GM19035 (cell line): Measurements from ENCODE around the gene CHFR.
"Not testable (repeated sequence)": the region's sequence is repeated elsewhere in the genome, so short reads cannot be mapped to it uniquely, and the experiment has no call there.

ENCODE experiments used
- ATAC-seq: cut with Tn5 transposase; IDR thresholded peaks from one replicate; pipeline ENCODE4 v1.9.1; 2021; ENCODE audit not compliant: unreplicated experiment

Gene CHFR

GRCh38 chr12:132813443-132813842 is 74.0 kb downstream of the CHFR start:
- ATAC-seq = no peak

DNA sequence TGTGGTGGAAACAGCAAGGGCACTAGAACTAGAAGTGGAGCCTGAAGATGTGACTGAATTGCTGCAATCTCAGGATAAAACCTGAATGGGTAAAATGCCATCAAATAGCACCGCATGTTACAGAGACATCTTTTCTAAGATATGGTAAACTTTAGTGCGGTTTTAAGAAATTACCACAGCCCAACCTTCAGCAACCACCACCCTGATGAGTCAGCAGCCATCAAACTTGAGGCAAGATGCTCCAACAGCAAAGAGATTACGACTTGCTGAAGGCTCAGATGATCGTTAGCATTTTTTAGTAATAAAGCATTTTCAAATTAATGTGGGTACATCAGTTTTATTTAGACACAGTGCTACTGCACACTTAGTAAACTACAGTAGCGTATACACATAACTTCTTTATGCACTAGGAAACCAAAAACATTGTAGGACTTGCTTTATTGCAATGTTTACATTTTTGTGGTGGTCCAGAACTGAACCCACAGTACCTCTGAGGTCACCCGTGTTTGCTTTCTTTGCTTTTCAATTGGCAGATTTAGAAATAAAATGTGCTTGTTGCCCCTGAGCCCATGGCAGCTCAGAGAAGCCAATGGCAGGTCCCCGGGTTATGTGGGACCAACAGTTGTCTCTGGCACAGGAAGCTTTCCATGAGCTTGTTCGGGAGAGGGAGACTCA is 74.6 kb downstream of the CHFR start:
- ATAC-seq = no peak

GRCh38 chr12:132809391-132809790 is 78.0 kb downstream of the CHFR start:
- ATAC-seq = not testable (repeated sequence)

GRCh38 chr12:132807295-132808092 is 79.9 kb downstream of the CHFR start:
- no peak for ATAC-seq

- ATAC-seq = no peak
Observed at GRCh38 chr12:132806857-132807256, 80.5 kb downstream of the CHFR start.

GRCh38 chr12:132804426-132804861 is 83.0 kb downstream of the CHFR start:
- ATAC-seq = no peak

- ATAC-seq = no peak
Observed at GRCh38 chr12:132803888-132804287, 83.5 kb downstream of the CHFR start.

- no peak for ATAC-seq
Observed at GRCh38 chr12:132803125-132803524, 84.3 kb downstream of the CHFR start.

DNA sequence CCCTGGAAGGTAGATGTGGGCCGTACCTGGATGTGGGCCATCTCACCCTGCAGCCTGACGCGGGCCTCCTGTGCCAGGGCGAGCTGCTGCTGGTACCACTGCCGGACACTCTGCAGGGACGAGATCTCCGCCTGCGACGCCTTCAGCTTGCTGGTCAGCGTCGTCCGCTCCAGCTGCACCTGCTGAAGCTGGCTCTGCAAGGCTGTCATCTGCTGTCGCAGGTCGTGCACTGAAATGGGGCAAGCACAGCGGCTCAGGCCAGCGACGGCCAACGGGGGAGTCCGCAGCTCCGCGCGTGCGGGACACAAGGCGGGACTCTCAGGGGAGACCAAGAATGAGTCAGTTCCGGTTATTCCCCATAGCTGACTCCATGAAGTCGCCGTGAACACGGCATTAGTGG is 85.7 kb downstream of the CHFR start:
- no peak for ATAC-seq

DNA sequence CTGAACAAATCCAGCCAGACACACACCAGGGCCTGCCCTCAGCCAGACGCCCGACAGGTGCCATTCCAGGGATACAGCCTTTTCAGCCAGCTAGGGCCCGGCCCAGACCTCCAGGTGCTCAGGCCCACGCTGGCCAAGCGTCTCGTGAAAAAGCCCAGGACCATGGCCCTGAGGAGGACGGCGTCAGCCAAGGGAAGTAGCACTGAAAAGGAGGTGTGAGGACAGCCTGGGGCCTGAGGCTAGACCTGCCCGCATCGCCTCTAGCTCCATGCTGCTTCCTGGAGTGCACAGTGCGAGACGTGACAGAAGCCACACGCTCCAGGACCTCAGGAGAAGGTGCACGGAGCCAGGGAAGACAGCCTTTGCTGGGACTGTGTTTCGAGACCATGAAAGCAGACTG is 88.6 kb downstream of the CHFR start:
- no peak for ATAC-seq

GRCh38 chr12:132797820-132798570 is 89.4 kb downstream of the CHFR start:
- ATAC-seq = no peak

DNA sequence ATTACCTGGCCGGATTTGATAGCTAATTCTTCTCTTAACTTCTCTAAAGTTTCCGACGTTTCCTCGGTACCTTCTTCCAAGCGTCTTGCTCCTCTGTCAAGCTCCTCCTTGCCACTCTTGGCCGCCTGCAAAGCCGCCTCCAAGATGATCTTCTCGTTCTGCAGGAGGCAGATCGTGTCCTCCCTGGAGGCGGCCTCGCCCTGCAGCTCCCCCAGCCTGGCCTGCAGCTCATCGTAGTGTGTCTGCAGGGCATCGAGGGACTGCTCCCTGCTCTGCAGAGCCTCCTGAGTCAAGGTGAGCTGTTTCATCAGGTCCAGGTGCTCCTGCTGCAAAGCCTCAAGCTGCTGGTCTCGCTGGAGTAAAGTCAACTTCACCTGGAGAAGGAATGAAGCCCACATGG is 91.6 kb downstream of the CHFR start:
- no peak for ATAC-seq

- not testable (repeated sequence) for ATAC-seq
Observed at GRCh38 chr12:132791940-132792339, 95.5 kb downstream of the CHFR start.

DNA sequence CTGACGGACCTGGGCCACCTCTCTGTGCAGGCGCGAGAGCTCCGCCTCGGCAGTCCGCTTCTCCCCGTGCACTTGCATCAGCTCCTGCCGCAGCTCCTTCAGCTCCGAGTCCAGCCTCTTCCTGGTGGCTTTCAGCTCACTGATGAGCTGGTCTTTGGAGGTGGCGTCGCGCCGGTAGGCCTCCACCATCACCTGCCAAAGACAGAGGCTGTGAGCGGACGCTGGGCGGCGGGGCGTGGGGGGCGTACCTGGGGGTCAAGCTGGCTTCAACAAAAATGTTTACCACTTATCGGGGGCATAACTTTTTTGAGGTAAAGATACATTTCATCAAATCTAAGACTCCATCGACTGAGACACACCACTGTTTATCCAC is 98.3 kb downstream of the CHFR start:
- no peak for ATAC-seq

- ATAC-seq = no peak
Observed at GRCh38 chr12:132788375-132789098, 98.9 kb downstream of the CHFR start.

DNA sequence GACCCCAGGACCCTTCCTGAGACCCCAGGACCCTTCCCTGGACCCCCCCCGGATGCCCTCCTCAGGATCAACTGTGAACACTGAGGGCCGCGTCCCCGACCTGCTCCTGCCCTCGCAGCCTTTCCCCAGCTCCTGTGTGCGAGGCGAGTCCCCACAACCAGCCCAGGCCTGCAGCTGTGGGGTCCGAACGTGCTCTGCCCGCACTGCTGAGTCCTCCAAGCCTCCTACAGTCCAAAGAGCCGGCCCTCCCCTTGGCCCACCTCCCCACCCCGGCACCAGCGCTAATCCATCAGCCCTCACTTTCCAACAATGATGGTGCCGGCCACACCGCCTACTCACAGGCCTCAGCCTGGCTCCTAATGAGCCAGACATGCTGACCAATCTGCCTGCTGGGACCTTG is 99.5 kb downstream of the CHFR start:
- no peak for ATAC-seq

DNA sequence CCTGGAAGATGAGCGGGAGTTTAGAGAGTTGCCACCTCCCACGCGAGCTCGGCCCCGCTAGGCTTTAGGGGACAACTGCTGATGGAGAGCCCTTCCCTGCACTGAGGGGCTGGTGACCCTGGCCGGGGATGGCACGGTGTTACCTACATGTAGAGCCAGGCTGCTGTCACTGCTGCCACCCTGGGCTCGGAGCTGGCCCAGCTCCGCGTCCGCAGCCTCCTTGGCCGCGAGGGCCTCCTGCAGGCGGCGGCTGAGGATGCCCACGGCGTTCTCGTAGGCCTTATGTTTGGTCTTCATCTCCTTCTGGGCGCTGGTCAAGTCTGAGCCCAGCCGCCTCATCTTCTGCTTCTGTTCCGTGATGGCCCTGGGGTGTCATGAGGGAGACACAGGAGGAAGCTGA is 101.2 kb downstream of the CHFR start:
- ATAC-seq = no peak

DNA sequence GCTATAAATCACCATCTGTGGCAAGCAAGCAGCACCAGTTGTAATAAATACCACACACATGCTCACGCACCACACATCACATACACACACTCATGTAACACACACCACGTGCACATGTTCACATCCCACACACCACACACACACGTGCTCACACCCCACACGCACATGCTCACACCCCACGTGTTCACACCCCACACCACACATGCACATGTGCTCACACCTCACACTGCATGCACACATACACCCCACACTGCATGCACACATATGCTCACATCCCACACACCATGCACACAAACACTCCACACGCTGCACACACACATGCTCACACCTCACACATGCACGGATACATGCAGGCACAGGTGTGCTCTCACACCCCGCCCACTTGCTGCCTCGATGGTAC is 102.8 kb downstream of the CHFR start:
- ATAC-seq = no peak

DNA sequence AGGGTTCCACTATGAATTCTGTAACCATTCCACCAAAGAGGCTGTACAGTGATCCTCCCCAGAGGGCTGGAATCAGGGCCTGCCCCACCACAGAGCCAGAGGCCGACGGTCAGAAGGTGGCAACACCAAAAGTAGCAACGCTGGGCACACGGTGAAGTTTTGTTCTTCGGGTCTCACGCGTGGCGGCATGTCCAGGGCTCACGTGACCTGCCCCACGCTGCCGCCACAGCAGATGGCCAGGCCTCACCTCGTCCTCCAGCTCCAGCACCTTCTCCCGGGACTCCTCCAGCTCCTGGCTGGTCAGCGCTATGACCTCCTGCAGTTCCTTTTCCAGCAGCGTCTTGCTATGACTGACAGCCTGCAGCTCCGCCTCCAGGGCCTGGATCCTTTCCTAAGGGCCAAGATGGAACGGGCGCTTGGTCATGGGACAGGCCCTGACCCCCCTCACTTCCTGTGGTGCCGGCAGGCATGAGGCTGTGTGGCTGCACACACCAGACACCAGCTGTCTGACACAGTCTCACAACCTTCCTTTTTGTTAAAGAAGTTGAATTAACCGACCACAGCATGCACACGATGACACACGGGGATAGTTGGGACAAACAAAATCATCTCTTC is 103.4 kb downstream of the CHFR start:
- ATAC-seq = no peak
